HepG2 (cell line): Measurements from ENCODE around the gene PIK3CB. TPM values are rescaled to one million over a fixed set of nuclear protein-coding genes. Genes with fewer than 3 reads are reported as not detected.

ENCODE experiments used
- ARID3A ChIP-seq: IDR thresholded peaks from 2 replicates; pipeline ENCODE4 v1.6.1; 2012; ENCODE audit warnings: low read depth, low read length, improper control_type of control experiment
- ATF4 ChIP-seq, 2 experiments: fragments of 450-650 bp in 1 of 2; sonication (generic) in 1 of 2; formaldehyde crosslinking; IDR thresholded peaks; 2 replicates each; pipeline versions ENCODE4 v1.5.0 to v1.8.0; 2020 to 2022; ENCODE audit warnings: mild to moderate bottlenecking in 1 of 2, missing genetic modification reagents in 1 of 2
- DDIT3 ChIP-seq: sonication (generic); formaldehyde crosslinking; IDR thresholded peaks from 2 replicates; pipeline ENCODE4 v1.4.0; 2020; ENCODE audit warnings: mild to moderate bottlenecking, missing genetic modification reagents
- ETV6 ChIP-seq: sonication (generic); formaldehyde crosslinking; conservative IDR thresholded peaks from 2 replicates; pipeline ENCODE4 v1.4.0; 2020; ENCODE audit warnings: missing genetic modification reagents
- GZF1 ChIP-seq: sonication (generic); formaldehyde crosslinking; IDR thresholded peaks from 2 replicates; pipeline ENCODE4 v1.5.1; 2020; ENCODE audit warnings: mild to moderate bottlenecking, missing genetic modification reagents
- PBX2 ChIP-seq: IDR thresholded peaks from 2 replicates; pipeline ENCODE4 v1.6.1; 2016; ENCODE audit warnings: control low read depth
- RELA ChIP-seq: sonication (generic); formaldehyde crosslinking; IDR thresholded peaks from 2 replicates; pipeline ENCODE4 v1.4.0; 2020; ENCODE audit warnings: missing genetic modification reagents
- SAP130 ChIP-seq: IDR thresholded peaks from 2 replicates; pipeline ENCODE4 v1.6.1; 2016; ENCODE audit warnings: low read depth
- ZBTB38 ChIP-seq: sonication (generic); formaldehyde crosslinking; IDR thresholded peaks from 2 replicates; pipeline ENCODE4 v1.5.1; 2020; ENCODE audit warnings: mild to moderate bottlenecking, missing genetic modification reagents
- ZBTB4 ChIP-seq: sonication (generic); formaldehyde crosslinking; IDR thresholded peaks from 2 replicates; pipeline ENCODE4 v1.4.0; 2020; ENCODE audit warnings: missing genetic modification reagents, mild to moderate bottlenecking, borderline replicate concordance
- ZFP36 ChIP-seq: fragments of 150-350 bp; IDR thresholded peaks from 2 replicates; pipeline ENCODE4 v1.6.1; 2018; ENCODE audit warnings: borderline replicate concordance, low read length, low read depth; ENCODE audit not compliant: partially characterized antibody
- ZFP91 ChIP-seq: sonication (generic); formaldehyde crosslinking; IDR thresholded peaks from 2 replicates; pipeline ENCODE4 v1.9.0; 2022; ENCODE audit warnings: missing genetic modification reagents, mild to moderate bottlenecking, borderline replicate concordance
- ZMYM2 ChIP-seq: sonication (generic); formaldehyde crosslinking; IDR thresholded peaks from 2 replicates; pipeline ENCODE4 v1.8.0; 2022; ENCODE audit warnings: mild to moderate bottlenecking, missing genetic modification reagents
- ZMYM3 ChIP-seq: sonication (generic); formaldehyde crosslinking; IDR thresholded peaks from 2 replicates; pipeline ENCODE4 v1.5.1; 2020; ENCODE audit warnings: mild to moderate bottlenecking, missing genetic modification reagents
- ZNF18 ChIP-seq: sonication (generic); formaldehyde crosslinking; IDR thresholded peaks from 2 replicates; pipeline ENCODE4 v1.8.0; 2022; ENCODE audit warnings: mild to moderate bottlenecking, missing genetic modification reagents; ENCODE audit not compliant: insufficient replicate concordance
- ZNF468 ChIP-seq: sonication (generic); formaldehyde crosslinking; IDR thresholded peaks from 2 replicates; pipeline ENCODE4 v1.8.0; 2022; ENCODE audit warnings: mild to moderate bottlenecking, moderate library complexity, missing genetic modification reagents
- ZNF589 ChIP-seq: sonication (generic); formaldehyde crosslinking; conservative IDR thresholded peaks from 2 replicates; pipeline ENCODE4 v1.8.0; 2022; ENCODE audit warnings: mild to moderate bottlenecking, moderate library complexity, missing genetic modification reagents
- ZNF816 ChIP-seq: sonication (generic); formaldehyde crosslinking; IDR thresholded peaks from 2 replicates; pipeline ENCODE4 v1.8.0; 2022; ENCODE audit warnings: missing genetic modification reagents, mild to moderate bottlenecking, borderline replicate concordance
- ZSCAN20 ChIP-seq: sonication (generic); formaldehyde crosslinking; IDR thresholded peaks from 2 replicates; pipeline ENCODE4 v1.4.0; 2020; ENCODE audit warnings: missing genetic modification reagents, mild to moderate bottlenecking, borderline replicate concordance
- polyA plus RNA-seq, 8 experiments: library from polyadenylated mRNA; depleted of rRNA in 3 of 8; stranded (reverse) in 7 of 8; unstranded in 1 of 8; fragments of >200 nt; fragmentation: Illumina TruSeq in 4 of 8; extraction: Trizol in 4 of 8; gene quantifications; 2 replicates each; pipeline versions ENCODE4 v1.2.1 to v1.2.3, GENCODE V29; 2011 to 2016; ENCODE audit warnings: low read depth in 4 of 8, missing spikeins in 1 of 8, mixed read lengths in 1 of 8; ENCODE audit not compliant: insufficient read depth in 1 of 8
- total RNA-seq, 5 experiments: library from RNA; depleted of rRNA; stranded (reverse); fragments of >200 nt; fragmentation: Illumina TruSeq; extraction: Trizol; gene quantifications; 2 replicates each; pipeline ENCODE4 v1.2.3, GENCODE V29; 2016; ENCODE audit warnings: low read depth in 1 of 5

Gene PIK3CB
- total and polyA plus RNA-seq, 2 of the 13 experiments (the other 11 are each of a cell fraction or from before 2014, with no cell fraction given), result 6.6 to 18.7 TPM

GRCh38 chr3:138688871-138689299, 145.8 kb downstream of the PIK3CB start (continued):
- TF ChIP-seq ZFP91 (CRISPR knock-in tag), result no peak
- TF ChIP-seq ATF4 (CRISPR knock-in tag; IDR thresholded peaks at IDR 0.05), result no peak
- no peak for TF ChIP-seq ZMYM2 (CRISPR knock-in tag)
- TF ChIP-seq SAP130 (CRISPR knock-in tag), result no peak
- no peak for TF ChIP-seq PBX2 (CRISPR knock-in tag)
- no peak for TF ChIP-seq ZSCAN20 (CRISPR knock-in tag)
- no peak for TF ChIP-seq ZFP36
- no peak for TF ChIP-seq RELA
- TF ChIP-seq ZNF468, result no peak
- TF ChIP-seq ARID3A, result peak; percentile 69; the same call in 1 of the 2 replicates
- TF ChIP-seq DDIT3 (CRISPR knock-in tag), result no peak
- TF ChIP-seq ETV6 (CRISPR knock-in tag), result no peak
- TF ChIP-seq ZBTB4 (CRISPR knock-in tag), result no peak
- no peak for TF ChIP-seq ZNF589
- TF ChIP-seq ZNF18 (CRISPR knock-in tag), result peak; percentile 100
- no peak for TF ChIP-seq ZMYM3 (CRISPR knock-in tag)
- no peak for TF ChIP-seq GZF1 (CRISPR knock-in tag)
- no peak for TF ChIP-seq ZNF816 (CRISPR knock-in tag)
- TF ChIP-seq ZBTB38 (CRISPR knock-in tag), result no peak
